Testis (tissue), 3 donors: ENCODE measurements around the gene GNB4. TPM values are rescaled to one million over a fixed set of nuclear protein-coding genes. Genes with fewer than 3 reads are reported as not detected.

ENCODE experiments used
- DNase-seq: peaks from one replicate; pipeline ENCODE4 v3.0.0-alpha.2; 2019
- H3K27ac ChIP-seq, 2 donors: fragments of 200-600 bp; sonication (generic); one replicate each; pipeline ENCODE4 v1.5.1; 2019
- H3K27me3 ChIP-seq: fragments of 200-600 bp; sonication (generic); one replicate; pipeline ENCODE4 v1.5.1; 2019
- H3K36me3 ChIP-seq: fragments of 200-600 bp; sonication (generic); one replicate; pipeline ENCODE4 v1.5.1; 2017; ENCODE audit warnings: low read depth; ENCODE audit errors: missing control alignments
- H3K4me1 ChIP-seq: fragments of 200-600 bp; sonication (generic); one replicate; pipeline ENCODE4 v1.5.1; 2019
- H3K4me3 ChIP-seq, 2 donors: fragments of 200-600 bp; sonication (generic); one replicate each; pipeline ENCODE4 v1.5.1; 2017 to 2019
- H3K9me3 ChIP-seq: fragments of 200-600 bp; sonication (generic); one replicate; pipeline ENCODE4 v1.5.1; 2017
- CTCF ChIP-seq, 3 experiments: fragments of 450-650 bp in 2 of 3; fragments of 200-600 bp in 1 of 3; sonication (generic) in 1 of 3; IDR thresholded peaks; one replicate each; pipeline ENCODE4 v1.5.1; 2016 to 2019; ENCODE audit warnings: antibody characterized with exemption in 3 of 3, mild to moderate bottlenecking in 2 of 3, moderate library complexity in 1 of 3
- POLR2A ChIP-seq: fragments of 450-650 bp; IDR thresholded peaks from one replicate; pipeline ENCODE4 v1.6.1; 2017; ENCODE audit warnings: antibody characterized with exemption, mild to moderate bottlenecking, moderate library complexity
- WGBS, 2 donors: methylation state at CpG; one replicate each; pipeline ENCODE4 v1.1.5; 2018; 5-methylcytosine and 5-hydroxymethylcytosine counted together
- intact Hi-C: fragments of 100-400 bp; cut with DNase I; formaldehyde crosslinking; loops from one replicate; pipeline ENCODE4 v1.15.1; 2023; ENCODE audit warnings: low total_unique reads
- polyA plus RNA-seq: library from polyadenylated mRNA; stranded (reverse); fragments of 350-450 nt; fragmentation: Illumina TruSeq; extraction: RNeasy Lipid Tissue Mini Kit (QIAGEN cat#74804); gene quantifications from one replicate; pipeline ENCODE4 v1.2.3, GENCODE V29; 2014; ENCODE audit warnings: low read depth, low replicate concordance; ENCODE audit not compliant: insufficient read depth
- total RNA-seq, 2 donors: library from RNA; depleted of rRNA; stranded (reverse); fragments of >200 nt; gene quantifications; one replicate each; pipeline ENCODE4 v1.2.3, GENCODE V29; 2016

Gene GNB4
- total and polyA plus RNA-seq, 3 donors from 2014 or later: 8.7 to 9.8 (median 9.5) TPM

GRCh38 chr3:179450261-179450701 is 989 bp downstream of the GNB4 start:
- H3K27ac ChIP-seq: peak overlapping the region; percentile 52 to 95
- no peaks in the 10 kb centered on the region for H3K9me3 ChIP-seq
- intact Hi-C loops: no loop called here
- H3K4me3 ChIP-seq: peak overlapping the region; percentile 73 to 76
- 1% methylated on average over 12 of the region's 12 CpGs for WGBS, 2 donors
- H3K27me3 ChIP-seq: no peaks in the 10 kb centered on the region
- no peak for DNase-seq
- TF ChIP-seq POLR2A (no peak), CTCF (IDR thresholded peaks at IDR 0.05) (no peak)
- H3K36me3 ChIP-seq: no peaks in the 10 kb centered on the region
- H3K4me1 ChIP-seq: peaks cover 11% of the 10 kb centered on the region

- DNase-seq: no peak
- Histone ChIP-seq H3K27ac (peak overlapping the region in 1 of 2 donors; percentile 95), H3K36me3 (no peaks in the 10 kb centered on the region), H3K27me3 (no peaks in the 10 kb centered on the region), H3K4me3 (peak overlapping the region; percentile 73 to 76), H3K9me3 (no peaks in the 10 kb centered on the region), H3K4me1 (peaks cover 11% of the 10 kb centered on the region)
- WGBS, 2 donors: 36 to 46% methylated on average over 2 of the region's 2 CpGs
- TF ChIP-seq POLR2A (no peak), CTCF (IDR thresholded peaks at IDR 0.05) (no peak)
- intact Hi-C loops: no loop called here
Measured at GRCh38 chr3:179449636-179450035, 1.6 kb downstream of the GNB4 start.

- WGBS, 2 donors: 86 to 88% methylated on average over 6 of the region's 6 CpGs
- Histone ChIP-seq H3K27ac (no peak overlapping the region), H3K36me3 (no peaks in the 10 kb centered on the region), H3K27me3 (no peaks in the 10 kb centered on the region), H3K9me3 (no peaks in the 10 kb centered on the region), H3K4me1 (peaks cover 5% of the 10 kb centered on the region), H3K4me3 (no peak overlapping the region)
- TF ChIP-seq CTCF (IDR thresholded peaks at IDR 0.05) (no peak), POLR2A (no peak)
- DNase-seq: no peak
- intact Hi-C loops: no loop called here
Measured at GRCh38 chr3:179447251-179447650, 4.0 kb downstream of the GNB4 start.

- DNase-seq: no peak
- Histone ChIP-seq H3K4me3 (no peak overlapping the region), H3K36me3 (no peaks in the 10 kb centered on the region), H3K9me3 (no peaks in the 10 kb centered on the region), H3K4me1 (peaks cover 5% of the 10 kb centered on the region), H3K27ac (no peak overlapping the region), H3K27me3 (no peaks in the 10 kb centered on the region)
- TF ChIP-seq POLR2A: no peak
- TF ChIP-seq CTCF (IDR thresholded peaks at IDR 0.05): no peak
- intact Hi-C loops: no loop called here
- WGBS, 2 donors: 81% methylated on average over 7 of the region's 7 CpGs
Measured at GRCh38 chr3:179446501-179446900, 4.8 kb downstream of the GNB4 start.

- Histone ChIP-seq H3K4me1 (no peaks in the 10 kb centered on the region), H3K27ac (no peak overlapping the region), H3K9me3 (no peaks in the 10 kb centered on the region), H3K27me3 (no peaks in the 10 kb centered on the region), H3K36me3 (no peaks in the 10 kb centered on the region), H3K4me3 (no peak overlapping the region)
- DNase-seq: no peak
- TF ChIP-seq CTCF (IDR thresholded peaks at IDR 0.05): no peak
- 77 to 82% methylated on average over 5 of the region's 5 CpGs for whole genome bisulfite sequencing, 2 donors
- intact Hi-C loops: no loop called here
Measured at GRCh38 chr3:179438841-179439240, 12.4 kb downstream of the GNB4 start.
